HepG2 (cell line): ENCODE data around the gene TMEM184B. TPM values are rescaled to one million over a fixed set of nuclear protein-coding genes. Genes with fewer than 3 reads are reported as not detected.

Experiments used
- CBFB ChIP-seq: sonication (generic); formaldehyde crosslinking; IDR thresholded peaks from 2 replicates; pipeline ENCODE4 v1.4.0; 2020; ENCODE audit warnings: missing genetic modification reagents
- CEBPB ChIP-seq: IDR thresholded peaks from 2 replicates; pipeline ENCODE4 v1.6.1; 2011; ENCODE audit warnings: low read depth, low read length, improper control_type of control experiment, borderline replicate concordance
- EED ChIP-seq: sonication (generic); formaldehyde crosslinking; IDR thresholded peaks from 2 replicates; pipeline ENCODE4 v1.5.0; 2020; ENCODE audit warnings: mild to moderate bottlenecking, missing genetic modification reagents
- ERF ChIP-seq: IDR thresholded peaks from 2 replicates; pipeline ENCODE4 v1.6.1; 2018; ENCODE audit warnings: missing biosample characterization, missing genetic modification reagents
- HNRNPL ChIP-seq: fragments of 200-400 bp; formaldehyde crosslinking; IDR thresholded peaks from 2 replicates; pipeline ENCODE4 v1.6.1; 2017; ENCODE audit warnings: mild to moderate bottlenecking, low read depth, low read length
- HOXA3 ChIP-seq: sonication (generic); formaldehyde crosslinking; IDR thresholded peaks from 2 replicates; pipeline ENCODE4 v1.5.0; 2020; ENCODE audit warnings: missing genetic modification reagents
- KDM6A ChIP-seq: IDR thresholded peaks from 2 replicates; pipeline ENCODE4 v1.6.1; 2016; ENCODE audit warnings: low read depth
- NBN ChIP-seq: fragments of 450-650 bp; conservative IDR thresholded peaks from 2 replicates; pipeline ENCODE4 v1.6.1; 2017
- NR2F6 ChIP-seq, 2 experiments: IDR thresholded peaks; 2 replicates each; pipeline ENCODE4 v1.6.1; 2016; ENCODE audit warnings: antibody characterized with exemption in 1 of 2, mild to moderate bottlenecking in 1 of 2
- PPARG ChIP-seq: conservative IDR thresholded peaks from 2 replicates; pipeline ENCODE4 v1.6.1; 2016; ENCODE audit warnings: missing biosample characterization, missing genetic modification reagents
- RXRB ChIP-seq: IDR thresholded peaks from 2 replicates; pipeline ENCODE4 v1.6.1; 2016; ENCODE audit warnings: borderline replicate concordance, missing genetic modification reagents, missing compliant biosample characterization
- SAFB2 ChIP-seq: sonication (generic); formaldehyde crosslinking; IDR thresholded peaks from 2 replicates; pipeline ENCODE4 v1.5.1; 2020; ENCODE audit warnings: missing genetic modification reagents, low read depth, mild to moderate bottlenecking, borderline replicate concordance
- SMAD9 ChIP-seq: sonication (generic); formaldehyde crosslinking; IDR thresholded peaks from 2 replicates; pipeline ENCODE4 v1.5.1; 2020; ENCODE audit warnings: mild to moderate bottlenecking, missing genetic modification reagents
- TARDBP ChIP-seq: sonication (generic); formaldehyde crosslinking; IDR thresholded peaks from 2 replicates; pipeline ENCODE4 v1.8.0; 2022; ENCODE audit warnings: mild to moderate bottlenecking, missing genetic modification reagents
- TBX3 ChIP-seq: fragments of 450-650 bp; IDR thresholded peaks from 2 replicates; pipeline ENCODE4 v1.6.1; 2017; ENCODE audit warnings: antibody characterized with exemption, mild to moderate bottlenecking, inconsistent platforms, borderline replicate concordance
- ZMAT3 ChIP-seq: sonication (generic); formaldehyde crosslinking; conservative IDR thresholded peaks from 2 replicates; pipeline ENCODE4 v1.7.0; 2021; ENCODE audit warnings: missing genetic modification reagents
- ZNF766 ChIP-seq: sonication (generic); formaldehyde crosslinking; IDR thresholded peaks from 2 replicates; pipeline ENCODE4 v1.5.0; 2020; ENCODE audit warnings: missing genetic modification reagents, borderline replicate concordance
- ZSCAN21 ChIP-seq: sonication (generic); formaldehyde crosslinking; IDR thresholded peaks from 2 replicates; pipeline ENCODE4 v1.8.0; 2022; ENCODE audit warnings: mild to moderate bottlenecking, missing genetic modification reagents, moderate library complexity, borderline replicate concordance
- polyA plus RNA-seq, 8 experiments: library from polyadenylated mRNA; depleted of rRNA in 3 of 8; stranded (reverse) in 7 of 8; unstranded in 1 of 8; fragments of >200 nt; fragmentation: Illumina TruSeq in 4 of 8; extraction: Trizol in 4 of 8; gene quantifications; 2 replicates each; pipeline versions ENCODE4 v1.2.1 to v1.2.3, GENCODE V29; 2011 to 2016; ENCODE audit warnings: low read depth in 4 of 8, missing spikeins in 1 of 8, mixed read lengths in 1 of 8; ENCODE audit not compliant: insufficient read depth in 1 of 8
- total RNA-seq, 5 experiments: library from RNA; depleted of rRNA; stranded (reverse); fragments of >200 nt; fragmentation: Illumina TruSeq; extraction: Trizol; gene quantifications; 2 replicates each; pipeline ENCODE4 v1.2.3, GENCODE V29; 2016; ENCODE audit warnings: low read depth in 1 of 5
- TF ChIP-seq, protein P1 (sequence below): sonication (generic); formaldehyde crosslinking; IDR thresholded peaks from 2 replicates; pipeline ENCODE4 v1.8.0; 2022; ENCODE audit warnings: mild to moderate bottlenecking, missing genetic modification reagents, borderline replicate concordance
- TF ChIP-seq, protein P2 (sequence below): sonication (generic); formaldehyde crosslinking; IDR thresholded peaks from 2 replicates; pipeline ENCODE4 v1.4.0; 2020; ENCODE audit warnings: missing genetic modification reagents, borderline replicate concordance
- TF ChIP-seq, protein P3 (sequence below): sonication (generic); formaldehyde crosslinking; IDR thresholded peaks from 2 replicates; pipeline ENCODE4 v1.5.0; 2020; ENCODE audit warnings: mild to moderate bottlenecking, missing genetic modification reagents
- TF ChIP-seq, protein P4 (sequence below): sonication (generic); formaldehyde crosslinking; IDR thresholded peaks from 2 replicates; pipeline ENCODE4 v1.4.0; 2020; ENCODE audit warnings: missing genetic modification reagents, mild to moderate bottlenecking, borderline replicate concordance
- TF ChIP-seq, protein P5 (sequence below): sonication (generic); formaldehyde crosslinking; IDR thresholded peaks from 2 replicates; pipeline ENCODE4 v1.4.0; 2020; ENCODE audit warnings: mild to moderate bottlenecking, missing genetic modification reagents

The TMEM184B gene
- total and polyA plus RNA-seq, 2 of the 13 experiments (the other 11 are each of a cell fraction or from before 2014, with no cell fraction given): 15.9 to 16.0 TPM

DNA sequence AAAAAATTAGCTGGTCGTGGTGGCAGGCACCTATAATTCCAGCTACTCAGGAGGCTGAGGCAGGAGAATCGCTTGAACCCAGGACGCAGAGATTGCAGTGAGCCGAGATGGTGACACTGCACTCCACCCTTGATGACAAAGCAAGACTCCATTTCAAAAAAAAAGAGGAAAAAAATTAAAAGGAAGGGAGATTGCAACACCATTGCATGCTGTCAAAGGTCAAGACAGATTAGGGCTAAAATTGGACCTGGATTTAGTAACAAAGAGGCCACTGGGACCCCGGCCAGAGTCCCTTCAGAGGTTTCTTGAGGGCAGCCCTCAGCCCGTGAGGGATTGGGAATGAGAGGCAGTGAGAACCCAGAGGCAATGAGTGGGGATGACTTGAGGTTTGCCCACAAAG is 79.2 kb downstream of the TMEM184B start (continued):
- TF ChIP-seq, protein P1, sequence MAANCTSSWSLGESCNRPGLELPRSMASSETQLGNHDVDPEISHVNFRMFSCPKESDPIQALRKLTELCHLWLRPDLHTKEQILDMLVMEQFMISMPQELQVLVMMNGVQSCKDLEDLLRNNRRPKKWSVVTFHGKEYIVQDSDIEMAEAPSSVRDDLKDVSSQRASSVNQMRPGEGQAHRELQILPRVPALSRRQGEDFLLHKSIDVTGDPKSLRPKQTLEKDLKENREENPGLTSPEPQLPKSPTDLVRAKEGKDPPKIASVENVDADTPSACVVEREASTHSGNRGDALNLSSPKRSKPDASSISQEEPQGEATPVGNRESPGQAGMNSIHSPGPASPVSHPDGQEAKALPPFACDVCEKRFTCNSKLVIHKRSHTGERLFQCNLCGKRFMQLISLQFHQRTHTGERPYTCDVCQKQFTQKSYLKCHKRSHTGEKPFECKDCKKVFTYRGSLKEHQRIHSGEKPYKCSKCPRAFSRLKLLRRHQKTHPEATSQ (CRISPR knock-in tag): no peak
- TF ChIP-seq CBFB: no peak
- no peak for TF ChIP-seq ZMAT3 (CRISPR knock-in tag)
- TF ChIP-seq ZSCAN21 (CRISPR knock-in tag): no peak
- TF ChIP-seq TBX3: no peak
- TF ChIP-seq HOXA3 (CRISPR knock-in tag): peak; percentile 38; the same call in 1 of the 2 replicates
- TF ChIP-seq, protein P2, sequence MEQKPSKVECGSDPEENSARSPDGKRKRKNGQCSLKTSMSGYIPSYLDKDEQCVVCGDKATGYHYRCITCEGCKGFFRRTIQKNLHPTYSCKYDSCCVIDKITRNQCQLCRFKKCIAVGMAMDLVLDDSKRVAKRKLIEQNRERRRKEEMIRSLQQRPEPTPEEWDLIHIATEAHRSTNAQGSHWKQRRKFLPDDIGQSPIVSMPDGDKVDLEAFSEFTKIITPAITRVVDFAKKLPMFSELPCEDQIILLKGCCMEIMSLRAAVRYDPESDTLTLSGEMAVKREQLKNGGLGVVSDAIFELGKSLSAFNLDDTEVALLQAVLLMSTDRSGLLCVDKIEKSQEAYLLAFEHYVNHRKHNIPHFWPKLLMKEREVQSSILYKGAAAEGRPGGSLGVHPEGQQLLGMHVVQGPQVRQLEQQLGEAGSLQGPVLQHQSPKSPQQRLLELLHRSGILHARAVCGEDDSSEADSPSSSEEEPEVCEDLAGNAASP (CRISPR knock-in tag): peak; percentile 83; the same call in 1 of the 2 replicates
- TF ChIP-seq KDM6A (CRISPR knock-in tag): no peak
- TF ChIP-seq, protein P3, sequence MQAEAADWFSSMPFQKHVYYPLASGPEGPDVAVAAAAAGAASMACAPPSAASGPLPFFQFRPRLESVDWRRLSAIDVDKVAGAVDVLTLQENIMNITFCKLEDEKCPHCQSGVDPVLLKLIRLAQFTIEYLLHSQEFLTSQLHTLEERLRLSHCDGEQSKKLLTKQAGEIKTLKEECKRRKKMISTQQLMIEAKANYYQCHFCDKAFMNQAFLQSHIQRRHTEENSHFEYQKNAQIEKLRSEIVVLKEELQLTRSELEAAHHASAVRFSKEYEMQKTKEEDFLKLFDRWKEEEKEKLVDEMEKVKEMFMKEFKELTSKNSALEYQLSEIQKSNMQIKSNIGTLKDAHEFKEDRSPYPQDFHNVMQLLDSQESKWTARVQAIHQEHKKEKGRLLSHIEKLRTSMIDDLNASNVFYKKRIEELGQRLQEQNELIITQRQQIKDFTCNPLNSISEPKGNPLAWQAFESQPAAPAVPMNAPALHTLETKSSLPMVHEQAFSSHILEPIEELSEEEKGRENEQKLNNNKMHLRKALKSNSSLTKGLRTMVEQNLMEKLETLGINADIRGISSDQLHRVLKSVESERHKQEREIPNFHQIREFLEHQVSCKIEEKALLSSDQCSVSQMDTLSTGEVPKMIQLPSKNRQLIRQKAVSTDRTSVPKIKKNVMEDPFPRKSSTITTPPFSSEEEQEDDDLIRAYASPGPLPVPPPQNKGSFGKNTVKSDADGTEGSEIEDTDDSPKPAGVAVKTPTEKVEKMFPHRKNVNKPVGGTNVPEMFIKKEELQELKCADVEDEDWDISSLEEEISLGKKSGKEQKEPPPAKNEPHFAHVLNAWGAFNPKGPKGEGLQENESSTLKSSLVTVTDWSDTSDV (CRISPR knock-in tag): no peak
- TF ChIP-seq SMAD9 (CRISPR knock-in tag): no peak
- peak; percentile 47; the same call in 1 of the 2 replicates for TF ChIP-seq RXRB
- TF ChIP-seq PPARG: peak; percentile 67
- TF ChIP-seq, protein P4, sequence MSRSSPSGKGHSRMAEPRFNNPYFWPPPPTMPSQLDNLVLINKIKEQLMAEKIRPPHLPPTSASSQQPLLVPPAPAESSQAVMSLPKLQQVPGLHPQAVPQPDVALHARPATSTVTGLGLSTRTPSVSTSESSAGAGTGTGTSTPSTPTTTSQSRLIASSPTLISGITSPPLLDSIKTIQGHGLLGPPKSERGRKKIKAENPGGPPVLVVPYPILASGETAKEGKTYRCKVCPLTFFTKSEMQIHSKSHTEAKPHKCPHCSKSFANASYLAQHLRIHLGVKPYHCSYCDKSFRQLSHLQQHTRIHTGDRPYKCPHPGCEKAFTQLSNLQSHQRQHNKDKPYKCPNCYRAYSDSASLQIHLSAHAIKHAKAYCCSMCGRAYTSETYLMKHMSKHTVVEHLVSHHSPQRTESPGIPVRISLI (CRISPR knock-in tag): peak; percentile 92
- TF ChIP-seq ERF (CRISPR knock-in tag): no peak
- no peak for TF ChIP-seq NBN
- no peak for TF ChIP-seq HNRNPL
- 0 out of 2 replicates have a peak, but pooled peaks have one; percentile 26 for TF ChIP-seq TARDBP (CRISPR knock-in tag)
- no peak for TF ChIP-seq EED (CRISPR knock-in tag)
- TF ChIP-seq, protein P5, sequence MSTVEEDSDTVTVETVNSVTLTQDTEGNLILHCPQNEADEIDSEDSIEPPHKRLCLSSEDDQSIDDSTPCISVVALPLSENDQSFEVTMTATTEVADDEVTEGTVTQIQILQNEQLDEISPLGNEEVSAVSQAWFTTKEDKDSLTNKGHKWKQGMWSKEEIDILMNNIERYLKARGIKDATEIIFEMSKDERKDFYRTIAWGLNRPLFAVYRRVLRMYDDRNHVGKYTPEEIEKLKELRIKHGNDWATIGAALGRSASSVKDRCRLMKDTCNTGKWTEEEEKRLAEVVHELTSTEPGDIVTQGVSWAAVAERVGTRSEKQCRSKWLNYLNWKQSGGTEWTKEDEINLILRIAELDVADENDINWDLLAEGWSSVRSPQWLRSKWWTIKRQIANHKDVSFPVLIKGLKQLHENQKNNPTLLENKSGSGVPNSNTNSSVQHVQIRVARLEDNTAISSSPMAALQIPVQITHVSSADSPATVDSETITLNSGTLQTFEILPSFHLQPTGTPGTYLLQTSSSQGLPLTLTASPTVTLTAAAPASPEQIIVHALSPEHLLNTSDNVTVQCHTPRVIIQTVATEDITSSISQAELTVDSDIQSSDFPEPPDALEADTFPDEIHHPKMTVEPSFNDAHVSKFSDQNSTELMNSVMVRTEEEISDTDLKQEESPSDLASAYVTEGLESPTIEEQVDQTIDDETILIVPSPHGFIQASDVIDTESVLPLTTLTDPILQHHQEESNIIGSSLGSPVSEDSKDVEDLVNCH (CRISPR knock-in tag): no peak
- TF ChIP-seq CEBPB: peak; percentile 86
- peak; percentile 84; the same call in 1 of the 2 replicates for TF ChIP-seq ZNF766
- no peak for TF ChIP-seq SAFB2 (CRISPR knock-in tag)
- peak; percentile 94 for TF ChIP-seq NR2F6 (IDR thresholded peaks at IDR 0.05)
- TF ChIP-seq NR2F6 (CRISPR knock-in tag; IDR thresholded peaks at IDR 0.05): peak; percentile 91
